ENCODE results near the gene ME3.

- TF ChIP-seq YY1 (IDR thresholded peaks at IDR 0.05; ENCODE audit: insufficient read depth, insufficient read length) (no peak), SUZ12 (IDR thresholded peaks at IDR 0.05; ENCODE audit: extremely low read depth, insufficient read depth, insufficient read length) (no peak), ZNF274 (IDR thresholded peaks at IDR 0.05; ENCODE audit: low read depth, low read length) (no peak)
Observed at GRCh38 chr11:86579406-86579731, 93.0 kb downstream of the ME3 start.
